Motor neuron (in vitro differentiated cells): ENCODE measurements around the gene PBX4. TPM values are rescaled to one million over a fixed set of nuclear protein-coding genes. Genes with fewer than 3 reads are reported as not detected.

Source experiments
- ATAC-seq, 8 experiments: fragments of 200-7000 bp; cut with Tn5 transposase; replicated peaks in 6 of 8; 2 replicates each; pipeline ENCODE4 v1.8.0; 2021; ENCODE audit warnings: mild to moderate bottlenecking in 8 of 8, moderate library complexity in 8 of 8
- H3K27ac ChIP-seq, 2 donors: fragments of 250-450 bp; sonication (Bioruptor Pico); 2 replicates each; pipeline ENCODE4 v1.9.0; 2021; ENCODE audit warnings: antibody characterized with exemption in 2 of 2, mild to moderate bottlenecking in 2 of 2, moderate library complexity in 1 of 2
- H3K4me1 ChIP-seq, 2 donors: fragments of 250-450 bp; sonication (Bioruptor Pico); replicated peaks in 1 of 2; 2 replicates each; pipeline ENCODE4 v1.6.1; 2021; ENCODE audit warnings: antibody characterized with exemption in 2 of 2, mild to moderate bottlenecking in 2 of 2, moderate library complexity in 1 of 2
- H3K4me3 ChIP-seq, 5 donors: fragments of 250-450 bp; sonication (Bioruptor Pico); 2 replicates each; pipeline ENCODE4 v1.9.0; 2021; ENCODE audit warnings: antibody characterized with exemption in 5 of 5, mild to moderate bottlenecking in 5 of 5, moderate library complexity in 4 of 5
- WGBS, 10 experiments: fragments of 450-650 bp; shearing (Covaris generic); methylation state at CpG; one replicate each; pipeline ENCODE4 v1.0.0; 2022; 5-methylcytosine and 5-hydroxymethylcytosine counted together
- in situ Hi-C, 9 experiments: fragments of 400-800 bp; cut with MboI; loops; one replicate each; pipeline ENCODE4 v1.15.0; 2021; ENCODE audit warnings: low sequenced_read_pairs in 9 of 9, low pct_unique_long_range_greater_than_20kb in 2 of 9; ENCODE audit not compliant: unreplicated experiment in 9 of 9
- total RNA-seq, 8 experiments: library from RNA; unstranded; fragments of 300-600 nt; gene quantifications; 2 replicates each; pipeline versions ENCODE4 v1.2.3 to v1.2.4, GENCODE V29; 2022

PBX4 gene
- total RNA-seq, 8 experiments from 2014 or later = 0.87 to 6.4 (median 3.7) TPM; not detected in 1

DNA sequence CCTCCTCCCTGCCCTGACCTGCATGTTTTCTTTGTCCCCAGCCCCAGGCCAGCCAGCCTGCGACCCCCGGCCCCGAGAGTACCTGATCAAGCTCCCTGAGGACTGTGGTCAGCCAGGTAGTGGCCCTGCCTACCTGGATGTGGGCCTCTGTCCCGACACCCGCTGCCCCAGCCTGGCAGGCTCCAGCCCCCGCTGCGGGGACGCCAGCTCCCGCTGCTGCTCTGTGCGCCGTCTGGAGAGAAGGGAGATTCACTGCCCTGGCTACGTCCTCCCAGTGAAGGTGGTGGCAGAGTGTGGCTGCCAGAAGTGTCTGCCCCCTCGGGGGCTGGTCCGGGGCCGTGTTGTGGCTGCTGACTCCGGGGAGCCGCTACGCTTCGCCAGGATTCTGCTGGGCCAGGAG is 74.8 kb downstream of the PBX4 start:
- Histone ChIP-seq H3K4me3 (no peak overlapping the region), H3K27ac (no peak overlapping the region), H3K4me1 (peaks cover 0 to 12% of the 10 kb centered on the region in 2 donors)
- WGBS, 10 experiments = 100% methylated on average over 1 of the region's 19 CpGs; no CpG with 5 or more reads in 9 of the 10 experiments
- no peak for ATAC-seq
- in situ Hi-C loops = loop anchor here in 3 of 9 experiments (25.0 kb wide), 1 partner anchor 94 kb away; the partner anchor contains the start of genes GMIP (in 3 of the 3) and LPAR2 (in 3 of the 3)

DNA sequence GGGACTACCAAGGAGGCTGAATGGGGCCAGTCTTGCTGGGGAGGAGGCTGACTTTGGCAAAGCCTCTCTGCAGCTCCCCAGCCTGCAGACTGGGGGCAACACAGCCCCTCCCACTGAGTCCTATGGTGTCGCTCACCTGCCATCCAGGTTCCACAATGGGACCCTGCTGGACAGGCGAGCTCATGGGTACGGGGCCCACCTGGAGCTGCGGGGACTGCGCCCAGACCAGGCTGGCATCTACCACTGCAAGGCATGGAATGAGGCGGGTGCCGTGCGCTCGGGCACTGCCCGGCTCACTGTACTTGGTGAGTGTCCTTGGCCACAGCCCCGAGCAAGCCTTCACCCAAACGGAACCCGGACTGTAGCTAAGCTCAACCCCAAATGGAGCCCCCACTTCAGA is 75.4 kb downstream of the PBX4 start:
- WGBS, 10 experiments = 80 to 100% (median 98%) methylated on average over 2 to 8 of the region's 13 CpGs; no CpG with 5 or more reads in 7 of the 10 experiments
- Histone ChIP-seq H3K27ac (no peak overlapping the region), H3K4me1 (peaks cover 0 to 14% of the 10 kb centered on the region in 2 donors), H3K4me3 (no peak overlapping the region)
- in situ Hi-C loops = loop anchor here in 3 of 9 experiments (25.0 kb wide), 1 partner anchor 94 kb away; the partner anchor contains the start of genes GMIP (in 3 of the 3) and LPAR2 (in 3 of the 3)
- ATAC-seq = no peak

DNA sequence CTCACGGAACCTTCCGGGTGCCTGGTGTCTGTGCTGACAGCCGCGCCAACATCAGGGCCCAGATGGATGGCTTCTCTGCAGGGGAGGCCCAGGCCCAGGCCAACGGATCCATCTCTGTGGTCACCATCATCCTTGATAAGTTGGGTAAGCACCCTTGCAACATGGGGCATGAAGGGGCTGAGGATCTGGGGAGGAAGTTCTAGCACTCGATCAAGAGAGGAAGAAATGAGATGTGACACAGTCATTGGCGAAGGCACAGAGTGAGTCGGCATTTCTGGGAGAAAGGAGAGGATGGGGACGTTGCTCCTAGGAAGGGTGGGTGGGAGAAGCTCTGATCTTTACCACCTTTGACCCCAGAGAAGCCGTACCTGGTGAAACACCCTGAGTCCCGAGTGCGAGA is 76.0 kb downstream of the PBX4 start:
- in situ Hi-C loops = loop anchor here in 3 of 9 experiments (25.0 kb wide), 1 partner anchor 95 kb away; the partner anchor contains the start of genes GMIP (in 3 of the 3) and LPAR2 (in 3 of the 3)
- peaks cover 0 to 14% of the 10 kb centered on the region in 2 donors for H3K4me1 ChIP-seq
- no peak overlapping the region for H3K4me3 ChIP-seq
- WGBS, 10 experiments = 83 to 100% (median 100%) methylated on average over 1 to 3 of the region's 12 CpGs; no CpG with 5 or more reads in 6 of the 10 experiments
- ATAC-seq = no peak
- H3K27ac ChIP-seq = no peak overlapping the region

- peak overlapping the region in 1 of 5 donors; percentile 27 for H3K4me3 ChIP-seq
- in situ Hi-C loops = loop anchor here in 3 of 9 experiments (25.0 kb wide), 1 partner anchor 96 kb away; the partner anchor contains the start of genes GMIP (in 3 of the 3) and LPAR2 (in 3 of the 3)
- ATAC-seq = no peak
- no peak overlapping the region for H3K27ac ChIP-seq
- H3K4me1 ChIP-seq = peaks cover 0 to 14% of the 10 kb centered on the region in 2 donors
- WGBS, 10 experiments = 83% methylated on average over 2 of the region's 16 CpGs; no CpG with 5 or more reads in 9 of the 10 experiments
These were observed 76.9 kb downstream of the PBX4 start for GRCh38 chr19:19541616-19542015.

- peak overlapping the region in 4 of 5 donors; percentile 22 to 27 (median 25) for H3K4me3 ChIP-seq
- WGBS, 10 experiments = no CpG with 5 or more reads among the region's 45 CpGs
- peak in 7 of 8 experiments; percentile 13 to 79 (median 66) for ATAC-seq
These were observed 77.6 kb downstream of the PBX4 start for GRCh38 chr19:19540715-19541515.

DNA sequence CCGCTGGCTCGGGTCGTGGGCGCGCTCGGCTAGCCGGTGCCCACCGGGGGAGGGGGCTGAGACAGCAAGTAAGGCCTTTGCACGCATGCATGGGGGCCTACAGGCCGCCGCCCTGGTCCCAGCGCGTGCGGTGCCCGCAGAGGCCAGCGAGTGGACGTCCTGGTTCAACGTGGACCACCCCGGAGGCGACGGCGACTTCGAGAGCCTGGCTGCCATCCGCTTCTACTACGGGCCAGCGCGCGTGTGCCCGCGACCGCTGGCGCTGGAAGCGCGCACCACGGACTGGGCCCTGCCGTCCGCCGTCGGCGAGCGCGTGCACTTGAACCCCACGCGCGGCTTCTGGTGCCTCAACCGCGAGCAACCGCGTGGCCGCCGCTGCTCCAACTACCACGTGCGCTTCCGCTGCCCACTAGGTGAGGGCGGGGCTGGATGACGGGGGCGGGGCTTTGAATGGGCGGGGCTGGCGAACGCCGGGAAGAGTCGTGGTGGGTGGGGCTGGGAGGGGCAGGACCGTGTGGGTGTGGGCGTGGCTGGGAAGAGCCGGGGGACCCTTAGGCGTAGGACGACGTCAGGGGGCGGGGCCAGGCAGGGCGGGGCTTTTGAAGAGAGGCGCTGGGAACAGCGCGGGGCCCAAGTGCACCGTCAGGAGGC is 78.3 kb downstream of the PBX4 start:
- peak in 7 of 8 experiments; percentile 2 to 61 (median 52) for ATAC-seq
- 60 to 100% (median 61%) methylated on average over 4 to 18 of the region's 74 CpGs; no CpG with 5 or more reads in 7 of the 10 experiments for WGBS, 10 experiments
- Histone ChIP-seq H3K4me1 (peaks cover 0 to 14% of the 10 kb centered on the region in 2 donors), H3K4me3 (peak overlapping the region in 4 of 5 donors; percentile 22 to 27 (median 25)), H3K27ac (no peak overlapping the region)
- in situ Hi-C loops = loop anchor here in 3 of 9 experiments (25.0 kb wide), 1 partner anchor 97 kb away; the partner anchor contains the start of genes GMIP (in 3 of the 3) and LPAR2 (in 3 of the 3)

More at GRCh38 chr19:19540715-19541515, 77.6 kb downstream of the PBX4 start:
- in situ Hi-C loops = loop anchor here in 3 of 9 experiments (25.0 kb wide), 1 partner anchor 96 kb away; the partner anchor contains the start of genes GMIP (in 3 of the 3) and LPAR2 (in 3 of the 3)
- peaks cover 0 to 14% of the 10 kb centered on the region in 2 donors for H3K4me1 ChIP-seq
- H3K27ac ChIP-seq = no peak overlapping the region

- in situ Hi-C loops = loop anchor here in 8 of 9 experiments (10.0 to 25.0 kb wide), 2 partner anchors 98 to 105 kb away; partner anchors contain the start of genes GMIP (in 8 of the 8) and LPAR2 (in 3 of the 8)
- Histone ChIP-seq H3K4me3 (no peak overlapping the region), H3K27ac (no peak overlapping the region), H3K4me1 (peaks cover 0 to 14% of the 10 kb centered on the region in 2 donors)
- ATAC-seq = no peak
- whole genome bisulfite sequencing, 10 experiments = 40% methylated on average over 1 of the region's 19 CpGs; no CpG with 5 or more reads in 9 of the 10 experiments
These were observed 78.8 kb downstream of the PBX4 start for GRCh38 chr19:19539698-19540063.

- 10 to 28% methylated on average over 2 to 6 of the region's 7 CpGs; no CpG with 5 or more reads in 8 of the 10 experiments for WGBS, 10 experiments
- in situ Hi-C loops = loop anchor here in 8 of 9 experiments (10.0 to 25.0 kb wide), 2 partner anchors 99 to 106 kb away; partner anchors contain the start of genes GMIP (in 8 of the 8) and LPAR2 (in 3 of the 8)
- ATAC-seq = peak in 5 of 8 experiments; percentile 1 to 27 (median 6)
- Histone ChIP-seq H3K4me3 (peak overlapping the region in 3 of 5 donors; percentile 36 to 40 (median 38)), H3K4me1 (peaks cover 0 to 14% of the 10 kb centered on the region in 2 donors), H3K27ac (no peak overlapping the region)
These were observed 79.7 kb downstream of the PBX4 start for GRCh38 chr19:19538785-19539166.

- Histone ChIP-seq H3K4me3 (peak within 1 kb of the TSS; percentile 13 to 40 (median 36)), H3K4me1 (peaks cover 0 to 14% of the 10 kb centered on the region in 2 donors), H3K27ac (no peak within 1 kb of the TSS)
- peak; percentile 5 to 85 (median 64) for ATAC-seq
- in situ Hi-C loops = loop anchor here in 8 of 9 experiments (10.0 to 25.0 kb wide), 2 partner anchors 99 to 107 kb away; partner anchors contain the start of genes GMIP (in 8 of the 8) and LPAR2 (in 3 of the 8)
- WGBS, 10 experiments = 0 to 2% methylated on average over 1 to 12 of the region's 56 CpGs; no CpG with 5 or more reads in 8 of the 10 experiments
These were observed 80.3 kb downstream of the PBX4 start, which contains the start of gene CILP2 for GRCh38 chr19:19538061-19538784. Gene CILP2 (plus strand): TSS chr19:19538265. CDS start chr19:19538350, 85 bp downstream.

DNA sequence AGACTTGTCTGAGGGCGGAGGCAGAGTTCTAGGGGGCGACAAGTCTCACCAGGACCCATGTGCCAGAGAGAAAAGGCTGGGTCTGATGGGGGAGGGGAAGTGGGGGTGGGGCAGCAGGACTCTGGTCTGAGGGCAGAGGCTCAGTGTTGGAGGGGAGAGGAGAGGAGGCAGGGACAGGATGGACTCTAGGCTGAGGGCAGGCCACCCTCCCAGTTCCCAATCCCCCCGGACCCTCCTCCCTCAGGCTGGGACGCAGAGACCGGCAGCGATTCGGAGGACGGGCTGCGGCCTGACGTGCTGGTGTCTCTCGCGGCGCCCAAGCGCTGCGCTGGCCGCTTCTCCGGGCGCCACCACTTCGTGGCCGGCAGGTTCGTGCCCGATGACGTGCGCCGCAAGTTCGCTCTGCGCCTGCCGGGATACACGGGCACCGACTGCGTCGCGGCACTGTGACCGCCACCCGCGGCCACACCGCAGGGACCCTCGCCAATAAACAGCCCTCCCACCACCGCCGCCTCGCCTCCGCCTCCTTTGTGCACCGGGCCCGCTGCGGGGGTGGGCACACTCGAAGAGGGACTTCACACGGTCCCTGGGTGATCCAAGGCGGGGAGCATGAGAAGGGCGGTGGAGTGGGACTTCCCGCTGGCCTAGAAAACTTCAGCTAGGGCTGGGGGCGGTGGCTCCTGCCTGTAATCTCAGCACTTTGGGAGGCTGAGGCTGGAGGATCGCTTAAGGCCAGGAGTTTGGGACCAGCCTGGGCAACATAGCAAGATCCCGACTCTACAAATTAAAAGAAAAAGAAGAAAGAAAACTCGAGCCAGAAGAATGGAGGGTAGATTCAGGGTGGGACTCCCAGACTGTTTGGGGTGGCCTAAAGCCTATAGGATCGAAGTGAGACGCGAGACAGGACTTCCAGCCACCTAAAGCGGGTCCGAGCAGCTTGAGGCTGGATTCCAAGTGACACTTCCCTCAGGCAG is 81.1 kb downstream of the PBX4 start:
- peaks cover 1 to 16% of the 10 kb centered on the region in 2 donors for H3K4me1 ChIP-seq
- in situ Hi-C loops = loop anchor here in 8 of 9 experiments (10.0 to 25.0 kb wide), 2 partner anchors 100 to 107 kb away; partner anchors contain the start of genes GMIP (in 8 of the 8) and LPAR2 (in 3 of the 8)
- WGBS, 10 experiments = 10 to 100% (median 56%) methylated on average over 1 to 11 of the region's 59 CpGs; no CpG with 5 or more reads in 4 of the 10 experiments
- H3K4me3 ChIP-seq = peak overlapping the region in 2 of 5 donors; percentile 38 to 40
- no peak overlapping the region for H3K27ac ChIP-seq
- ATAC-seq = no peak
